ENCODE measurements around the gene TAP2. TPM values are rescaled to one million over a fixed set of nuclear protein-coding genes. Genes with fewer than 3 reads are reported as not detected.

Gene TAP2
- total and polyA plus RNA-seq, 10 of the 15 experiments (the other 5 are each of a cell fraction or from before 2014, with no cell fraction given), result 5.3 to 77.2 (median 35.3) TPM

- no TSS peak for BruUV-seq (replicated peaks)
- peak overlapping the region; percentile 100 for H3K27ac ChIP-seq (ENCODE audit: control insufficient read depth, insufficient read depth)
- no peak for ATAC-seq
- RAD21 ChIA-PET (ENCODE audit: unreplicated experiment), result interaction anchor here (0.7 to 7.7 kb wide), 14 partner anchors 9 to 423 kb away, joined by 3 to 269 read pairs (median 4); partner anchors contain the start of genes HLA-DMA, HLA-DMB, HLA-DOB and PSMB8
- H3K9ac ChIP-seq (ENCODE audit: control insufficient read depth, insufficient read depth, low read length), result peak overlapping the region; percentile 99
- DNase-seq (ENCODE audit: low read depth, low spot score), result no peak
- H4K20me1 ChIP-seq (ENCODE audit: control insufficient read depth, insufficient read depth), result no peaks in the 10 kb centered on the region
- peaks cover 29% of the 10 kb centered on the region for H3K4me1 ChIP-seq (ENCODE audit: control insufficient read depth, insufficient read depth, low read length)
- peak overlapping the region; percentile 88 for H3K4me3 ChIP-seq
- peaks cover 69% of the 10 kb centered on the region for H3K79me2 ChIP-seq (ENCODE audit: control insufficient read depth, insufficient read depth, low read length)
- H3K9me3 ChIP-seq (replicated peaks; ENCODE audit: control insufficient read depth, insufficient read depth, low read length), result no peaks in the 10 kb centered on the region
- POLR2A ChIA-PET, result interaction anchor here (0.6 to 8.1 kb wide), 18 partner anchors 10 to 489 kb away, joined by 3 to 357 read pairs (median 4); partner anchors contain the start of genes HLA-DMA, HLA-DPA1, HLA-DRA and PSMB8
- intact Hi-C loops (cut with micrococcal nuclease; ENCODE audit: unreplicated experiment) (loop anchor here (10.0 kb wide), 1 partner anchor 251 kb away; no protein-coding TSS in a partner anchor), in situ Hi-C loops (cut with MboI) (no loop called here)
- H3K36me3 ChIP-seq (ENCODE audit: control insufficient read depth in 2 of 2, insufficient read depth in 2 of 2, low read length in 1 of 2), result peaks cover 4 to 21% of the 10 kb centered on the region in 2 experiments
- no peak overlapping the region for H2AFZ ChIP-seq (ENCODE audit: control insufficient read depth, low read depth, low read length)
- H3K4me2 ChIP-seq (ENCODE audit: control insufficient read depth, insufficient read depth), result peak overlapping the region; percentile 92
- SMC1A ChIA-PET (ENCODE audit: uncharacterized antibody, unreplicated experiment), result interaction anchor here (0.7 to 7.5 kb wide), 14 partner anchors 9 to 417 kb away, joined by 3 to 131 read pairs (median 4); partner anchors contain the start of genes PSMB8 and TAP2
- TF ChIP-seq CBFB (IDR thresholded peaks at IDR 0.05; ENCODE audit: low read depth) (no peak), BRCA1 (IDR thresholded peaks at IDR 0.05; ENCODE audit: low read depth, low read length) (no peak), SUZ12 (IDR thresholded peaks at IDR 0.05; ENCODE audit: unreplicated experiment) (no peak), USF2 (IDR thresholded peaks at IDR 0.05; ENCODE audit: borderline replicate concordance, low read depth, low read length) (no peak), MYC (IDR thresholded peaks at IDR 0.05; ENCODE audit: insufficient read depth, insufficient read length, insufficient replicate concordance, low read length, severe bottlenecking) (no peak), CBX3 (IDR thresholded peaks at IDR 0.05; ENCODE audit: borderline replicate concordance, low read depth) (no peak), MLLT1 (IDR thresholded peaks at IDR 0.05) (0 out of 2 replicates have a peak, but pooled peaks have one; percentile 20), CHD1 (IDR thresholded peaks at IDR 0.05; ENCODE audit: low read depth, low read length) (0 out of 2 replicates have a peak, but pooled peaks have one; percentile 37), ZBTB33 (IDR thresholded peaks at IDR 0.05) (no peak), FOXK2 (IDR thresholded peaks at IDR 0.05) (peak; percentile 41; the same call in 1 of the 2 replicates), MEF2A (IDR thresholded peaks at IDR 0.05; ENCODE audit: insufficient read depth, low read depth, low read length) (no peak), POLR2A (IDR thresholded peaks at IDR 0.05; ENCODE audit: low read depth, low read length) (no peak), YY1 (IDR thresholded peaks at IDR 0.05; ENCODE audit: low read depth, low read length) (no peak), MXI1 (IDR thresholded peaks at IDR 0.05; ENCODE audit: low read depth, low read length) (no peak), RUNX3 (IDR thresholded peaks at IDR 0.05; ENCODE audit: low read length) (peak; percentile 7; the same call in 1 of the 2 replicates), ATF7 (IDR thresholded peaks at IDR 0.05; ENCODE audit: low read depth) (no peak; the same call in 1 of the 2 replicates), TCF7 (IDR thresholded peaks at IDR 0.05; ENCODE audit: borderline replicate concordance) (no peak), ZNF384 (IDR thresholded peaks at IDR 0.05; ENCODE audit: borderline replicate concordance, low read depth, low read length) (no peak)
- WGBS (ENCODE audit: insufficient coverage, insufficient replicate concordance, low lambda C conversion rate, missing lambda C conversion rate), result 13% methylated on average over 8 of the region's 8 CpGs
- CTCF ChIA-PET, result interaction anchor here (0.8 to 8.0 kb wide), 21 partner anchors 8 to 441 kb away, joined by 3 to 299 read pairs (median 5); partner anchors contain the start of genes HLA-DMA, PSMB8 and TAP2
- no peak for FAIRE-seq
- H3K27me3 ChIP-seq (replicated peaks in 1 of 2; ENCODE audit: control insufficient read depth in 2 of 2, insufficient read depth in 2 of 2, low read length in 1 of 2), result no peaks in the 10 kb centered on the region
Observed at GRCh38 chr6:32855467-32856174, 17.1 kb upstream of the TAP2 start.

Measured in GM12878 (cell line).